Liver (tissue), 2 donors: ENCODE data around the gene CLCN2.

Source experiments
- FOXA1 ChIP-seq: IDR thresholded peaks from 2 replicates; pipeline ENCODE4 v1.6.1; 2016; ENCODE audit warnings: antibody characterized with exemption
- MAX ChIP-seq: IDR thresholded peaks from 2 replicates; pipeline ENCODE4 v1.6.1; 2016; ENCODE audit warnings: antibody characterized with exemption
- SP1 ChIP-seq: IDR thresholded peaks from 2 replicates; pipeline ENCODE4 v1.6.1; 2018; ENCODE audit warnings: antibody characterized with exemption, mild to moderate bottlenecking
- donor health status: healthy.

DNA sequence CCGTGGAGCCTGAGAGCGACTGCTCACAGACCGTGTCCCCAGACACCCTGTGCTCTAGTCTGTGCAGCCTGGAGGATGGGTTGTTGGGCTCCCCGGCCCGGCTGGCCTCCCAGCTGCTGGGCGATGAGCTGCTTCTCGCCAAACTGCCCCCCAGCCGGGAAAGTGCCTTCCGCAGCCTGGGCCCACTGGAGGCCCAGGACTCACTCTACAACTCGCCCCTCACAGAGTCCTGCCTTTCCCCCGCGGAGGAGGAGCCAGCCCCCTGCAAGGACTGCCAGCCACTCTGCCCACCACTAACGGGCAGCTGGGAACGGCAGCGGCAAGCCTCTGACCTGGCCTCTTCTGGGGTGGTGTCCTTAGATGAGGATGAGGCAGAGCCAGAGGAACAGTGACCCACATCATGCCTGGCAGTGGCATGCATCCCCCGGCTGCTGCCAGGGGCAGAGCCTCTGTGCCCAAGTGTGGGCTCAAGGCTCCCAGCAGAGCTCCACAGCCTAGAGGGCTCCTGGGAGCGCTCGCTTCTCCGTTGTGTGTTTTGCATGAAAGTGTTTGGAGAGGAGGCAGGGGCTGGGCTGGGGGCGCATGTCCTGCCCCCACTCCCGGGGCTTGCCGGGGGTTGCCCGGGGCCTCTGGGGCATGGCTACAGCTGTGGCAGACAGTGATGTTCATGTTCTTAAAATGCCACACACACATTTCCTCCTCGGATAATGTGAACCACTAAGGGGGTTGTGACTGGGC lies 16.7 kb downstream of the CLCN2 start:
- TF ChIP-seq FOXA1 (no peak), SP1 (no peak), MAX (no peak)
